GM10248 (cell line): ENCODE measurements around the gene FSTL4.

Experiments used
- CTCF ChIA-PET: fragments of 300-600 bp; sonication (Branson Sonifier 250); formaldehyde crosslinking; extraction: SDS; loops from one replicate; lab custom pipeline; 2021; ENCODE audit warnings: antibody characterized with exemption; lab: Yijun Ruan, JAX
- POLR2A ChIA-PET: fragments of 350-650 bp; sonication (Branson Sonifier 250); formaldehyde crosslinking; extraction: SDS; loops from one replicate; lab custom pipeline; 2020; ENCODE audit warnings: antibody characterized with exemption; lab: Yijun Ruan, JAX
- DNase-seq: peaks from one replicate; pipeline ENCODE4 v3.0.0; 2012; ENCODE audit errors: extremely low spot score
- TF ChIP-seq, protein P1 (sequence below): IDR thresholded peaks from 2 replicates; pipeline ENCODE4 v1.5.1; 2012; ENCODE audit warnings: mild to moderate bottlenecking, low read depth; ENCODE audit errors: extremely low read depth, missing control alignments, control extremely low read depth

FSTL4 gene

DNA sequence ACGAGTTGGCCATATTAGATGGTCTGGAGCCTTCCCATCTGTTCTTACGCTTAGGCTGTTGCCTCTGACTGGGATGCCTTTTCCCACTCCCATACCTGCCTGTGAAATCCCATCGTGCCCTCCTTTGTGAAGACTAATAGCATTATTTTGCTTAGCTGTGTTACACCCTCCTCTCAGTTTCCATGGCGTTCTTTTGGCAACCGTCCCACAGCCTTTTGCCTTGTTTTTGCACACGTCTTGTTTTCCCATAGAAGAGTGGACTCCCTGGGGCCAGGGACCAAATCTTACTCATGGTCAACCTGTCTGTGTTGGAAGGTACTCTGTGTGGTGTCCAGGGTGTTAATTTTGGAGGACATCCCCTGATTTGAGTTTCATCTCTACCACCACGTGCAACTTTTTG lies 318.4 kb downstream of the FSTL4 start:
- TF ChIP-seq, protein P1, sequence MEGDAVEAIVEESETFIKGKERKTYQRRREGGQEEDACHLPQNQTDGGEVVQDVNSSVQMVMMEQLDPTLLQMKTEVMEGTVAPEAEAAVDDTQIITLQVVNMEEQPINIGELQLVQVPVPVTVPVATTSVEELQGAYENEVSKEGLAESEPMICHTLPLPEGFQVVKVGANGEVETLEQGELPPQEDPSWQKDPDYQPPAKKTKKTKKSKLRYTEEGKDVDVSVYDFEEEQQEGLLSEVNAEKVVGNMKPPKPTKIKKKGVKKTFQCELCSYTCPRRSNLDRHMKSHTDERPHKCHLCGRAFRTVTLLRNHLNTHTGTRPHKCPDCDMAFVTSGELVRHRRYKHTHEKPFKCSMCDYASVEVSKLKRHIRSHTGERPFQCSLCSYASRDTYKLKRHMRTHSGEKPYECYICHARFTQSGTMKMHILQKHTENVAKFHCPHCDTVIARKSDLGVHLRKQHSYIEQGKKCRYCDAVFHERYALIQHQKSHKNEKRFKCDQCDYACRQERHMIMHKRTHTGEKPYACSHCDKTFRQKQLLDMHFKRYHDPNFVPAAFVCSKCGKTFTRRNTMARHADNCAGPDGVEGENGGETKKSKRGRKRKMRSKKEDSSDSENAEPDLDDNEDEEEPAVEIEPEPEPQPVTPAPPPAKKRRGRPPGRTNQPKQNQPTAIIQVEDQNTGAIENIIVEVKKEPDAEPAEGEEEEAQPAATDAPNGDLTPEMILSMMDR, result no peak
- POLR2A ChIA-PET, result no interaction called here
- DNase-seq, result no peak
- CTCF ChIA-PET, result interaction anchor here (1.6 to 1.7 kb wide), 3 partner anchors 11 to 22 kb away, joined by 4 to 5 read pairs (median 5); no protein-coding TSS in a partner anchor

DNA sequence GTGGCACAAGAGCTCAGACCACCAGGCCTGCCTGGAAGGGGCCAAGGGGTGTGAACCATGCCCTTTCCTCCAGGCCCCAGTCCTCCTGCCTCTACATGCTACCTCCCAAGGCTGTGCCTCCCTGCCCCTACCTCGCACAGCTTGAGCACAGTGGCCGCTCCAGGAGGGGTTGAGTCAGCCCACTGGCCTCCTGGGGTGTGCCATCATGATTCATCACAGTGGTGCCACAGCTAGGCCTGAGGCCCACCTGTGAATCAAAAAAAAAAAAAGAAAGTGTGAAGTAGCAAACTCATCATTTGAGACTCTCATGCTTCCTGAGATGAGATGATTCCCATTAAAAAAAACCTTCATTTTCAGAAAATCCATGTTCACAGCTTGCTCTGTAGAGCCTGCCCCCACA lies 320.0 kb downstream of the FSTL4 start:
- ChIA-PET CTCF (interaction anchor here (1.0 to 1.7 kb wide), 5 partner anchors 11 to 181 kb away, joined by 3 to 5 read pairs (median 3); no protein-coding TSS in a partner anchor), POLR2A (no interaction called here)
- DNase-seq, result no peak
- TF ChIP-seq, protein P1, result no peak

DNA sequence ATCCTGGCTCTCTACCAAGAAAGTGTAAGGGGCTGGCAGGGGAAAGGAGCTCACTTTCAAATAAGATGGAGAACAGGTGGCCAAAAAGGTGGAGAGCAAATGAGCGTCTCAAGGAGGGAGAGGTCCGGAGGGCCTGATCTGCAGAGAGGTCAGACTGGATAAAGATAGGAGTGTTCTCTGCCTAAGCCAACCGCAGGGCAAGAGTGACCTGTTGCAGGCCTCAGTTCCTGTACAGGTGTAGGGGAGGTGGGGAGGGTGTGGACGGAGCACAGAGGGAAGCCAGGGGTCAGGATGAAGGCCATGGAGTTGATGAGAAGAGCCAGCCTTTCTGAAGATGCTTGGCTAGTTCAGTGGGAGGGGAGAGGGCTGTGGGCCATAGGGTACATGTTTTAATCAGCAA lies 320.8 kb downstream of the FSTL4 start:
- TF ChIP-seq, protein P1, result no peak
- CTCF ChIA-PET, result interaction anchor here (1.6 kb wide), 1 partner anchor 12 kb away, joined by 3 read pairs; no protein-coding TSS in a partner anchor
- POLR2A ChIA-PET, result no interaction called here
- DNase-seq, result no peak

DNA sequence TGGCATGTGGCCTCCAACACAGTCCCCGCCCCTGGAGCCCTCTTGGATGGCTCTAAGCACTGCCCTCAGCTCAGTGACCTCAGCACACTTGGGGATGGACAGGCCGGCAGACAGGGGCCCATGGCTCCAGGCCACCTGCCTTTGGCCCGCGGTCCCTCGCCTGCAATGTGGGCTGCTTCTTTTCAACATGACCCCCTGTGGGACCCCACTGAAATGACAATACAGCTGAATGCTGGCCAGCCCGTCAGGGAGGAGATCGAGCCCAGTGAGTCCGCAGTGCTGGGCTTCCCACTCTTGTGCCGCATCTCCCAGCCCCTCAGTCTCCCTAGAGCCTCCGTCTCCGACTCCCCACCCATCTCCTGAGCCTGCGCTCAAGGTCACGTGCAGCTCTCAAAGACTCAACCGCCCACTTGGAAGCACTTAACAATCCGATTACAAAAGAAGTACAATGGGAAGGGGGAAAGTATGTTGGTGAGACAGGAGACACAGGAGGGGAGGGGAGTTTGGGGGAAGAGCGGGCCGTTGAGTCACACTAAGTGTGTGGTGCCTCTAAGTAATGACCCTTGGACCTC lies 321.6 kb downstream of the FSTL4 start:
- ChIA-PET CTCF (interaction anchor here (1.0 to 1.5 kb wide), 4 partner anchors 9 to 45 kb away, joined by 3 read pairs; no protein-coding TSS in a partner anchor), POLR2A (no interaction called here)
- TF ChIP-seq, protein P1, result no peak
- no peak for DNase-seq

DNA sequence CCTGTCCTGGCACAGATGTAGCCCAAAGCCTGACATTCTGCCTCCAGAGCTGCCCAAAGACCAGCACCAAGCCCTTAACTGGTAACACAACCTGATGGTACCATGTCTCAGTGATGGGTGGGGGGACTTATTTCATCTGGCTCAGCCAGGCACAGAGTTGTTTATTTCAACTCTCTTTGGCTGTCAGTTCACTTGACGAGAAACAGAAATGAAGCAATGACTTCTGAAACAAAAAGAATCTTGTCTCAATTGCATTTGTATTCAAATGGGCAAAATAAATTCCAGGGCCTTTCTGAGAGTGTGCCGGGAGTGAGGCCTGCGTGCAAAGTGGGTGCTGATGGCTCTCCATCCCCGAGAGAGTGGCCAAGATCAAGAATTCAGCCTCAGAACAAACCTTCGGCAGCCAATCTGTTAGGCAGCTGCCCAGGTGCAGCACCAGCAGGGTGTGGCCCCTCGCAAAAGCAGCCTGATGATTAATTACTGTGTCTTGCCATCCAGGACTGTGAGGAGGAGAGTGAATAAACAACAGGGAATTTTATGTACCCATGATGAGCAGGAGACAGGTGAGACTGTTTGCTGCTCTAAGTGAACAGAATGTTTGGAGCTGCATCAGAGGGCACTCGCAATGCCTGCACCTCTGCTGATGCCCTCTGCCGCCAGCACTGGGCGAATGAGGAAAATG lies 322.5 kb downstream of the FSTL4 start:
- CTCF ChIA-PET, result interaction anchor here (1.0 to 5.2 kb wide), 6 partner anchors 8 to 177 kb away, joined by 3 to 58 read pairs (median 3); no protein-coding TSS in a partner anchor

DNA sequence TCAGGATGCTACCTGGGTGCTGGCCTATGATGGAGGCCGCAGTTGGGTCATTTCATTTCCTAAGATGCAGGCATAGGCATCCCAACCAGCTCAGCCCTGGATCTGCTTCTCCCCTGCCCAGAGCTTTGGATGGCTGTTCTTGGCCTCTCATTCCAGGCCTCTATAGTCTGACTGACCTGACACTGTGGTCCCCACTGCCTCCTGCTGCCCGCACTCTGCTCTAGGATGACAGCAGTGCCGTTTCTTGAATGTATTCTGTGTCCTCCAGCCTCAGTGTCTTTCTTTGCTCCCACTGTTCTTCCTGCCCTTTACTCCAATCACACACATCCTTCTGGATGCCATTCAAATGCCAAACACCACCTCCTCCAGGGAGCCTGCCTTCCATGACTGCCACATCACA lies 324.8 kb downstream of the FSTL4 start:
- peak; percentile 64 for DNase-seq
- POLR2A ChIA-PET, result no interaction called here
- CTCF ChIA-PET, result interaction anchor here (0.6 to 5.2 kb wide), 14 partner anchors 9 to 183 kb away, joined by 3 to 58 read pairs (median 3); no protein-coding TSS in a partner anchor
- TF ChIP-seq, protein P1, result peak; percentile 28

More for the DNA sequence above, 322.5 kb downstream of the FSTL4 start:
- no peak for DNase-seq
- TF ChIP-seq, protein P1, result no peak
- POLR2A ChIA-PET, result no interaction called here
